CD4-positive, alpha-beta T cell treated with Interleukin-6 for 4 hours (primary cell): ENCODE measurements around the gene BCAS3.
"Not testable (repeated sequence)": the region's sequence is repeated elsewhere in the genome, so short reads cannot be mapped to it uniquely, and the experiment has no call there.

Source experiments
- DNase-seq: peaks from one replicate; pipeline ENCODE4 v3.0.0-alpha.2; 2020; ENCODE audit warnings: mixed read lengths

BCAS3 gene

DNA sequence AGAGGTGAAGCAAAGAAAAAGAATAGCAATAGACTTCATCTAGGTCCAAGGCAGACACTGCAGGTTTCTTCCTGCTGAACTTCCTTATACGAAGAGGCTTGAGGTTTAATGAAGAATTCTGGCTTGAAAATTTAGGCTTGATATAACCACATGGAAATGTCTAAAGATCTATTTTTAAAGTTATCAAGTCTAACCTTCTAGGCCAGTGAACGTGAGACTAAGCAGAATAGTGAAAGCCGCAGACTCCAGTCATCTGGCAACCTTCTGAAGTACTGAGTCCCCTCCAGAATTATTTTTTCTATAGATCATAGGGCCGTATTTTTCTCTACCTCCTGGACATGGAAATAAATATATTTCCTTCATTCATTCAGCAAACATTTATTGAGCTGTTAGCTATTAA lies 333.6 kb downstream of the BCAS3 start:
- no peak for DNase-seq

- no peak for DNase-seq
These were observed 338.3 kb downstream of the BCAS3 start for GRCh38 chr17:61015966-61016365.

DNA sequence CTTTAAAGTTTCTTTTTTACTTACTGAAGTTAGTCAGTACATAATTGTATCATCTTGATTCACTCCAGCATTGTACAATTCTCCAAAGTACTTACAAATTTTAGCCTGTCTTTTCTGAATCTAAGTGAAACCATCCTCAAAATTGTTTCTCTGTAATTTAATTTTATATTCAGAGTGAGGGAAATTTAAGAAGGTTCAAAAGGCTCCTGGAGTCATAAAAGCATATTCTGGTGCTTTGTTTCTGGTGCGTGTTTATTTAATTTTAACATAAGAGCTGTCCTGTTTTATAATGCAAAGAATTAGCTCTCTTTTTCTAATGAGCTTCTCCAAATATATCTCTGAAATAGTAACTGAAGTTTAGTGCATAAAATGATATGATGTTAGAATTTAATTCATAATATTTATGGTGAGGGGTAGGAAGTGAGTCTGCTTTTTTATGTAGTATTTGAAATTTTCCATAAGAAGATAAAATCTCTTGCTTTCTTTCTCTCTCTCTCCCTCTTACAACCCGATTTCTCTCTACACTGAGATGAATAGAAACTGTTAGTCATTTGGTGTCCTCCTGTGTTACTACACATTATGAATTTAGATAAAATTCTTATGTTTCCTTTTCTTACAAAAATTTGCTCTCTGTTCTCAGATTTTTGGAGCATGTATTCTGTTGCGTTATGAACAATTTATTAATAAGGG lies 339.8 kb downstream of the BCAS3 start:
- no peak for DNase-seq

- no peak for DNase-seq
These were observed 341.3 kb downstream of the BCAS3 start for GRCh38 chr17:61018938-61019337.

GRCh38 chr17:61023996-61024395 lies 346.3 kb downstream of the BCAS3 start:
- no peak for DNase-seq

DNA sequence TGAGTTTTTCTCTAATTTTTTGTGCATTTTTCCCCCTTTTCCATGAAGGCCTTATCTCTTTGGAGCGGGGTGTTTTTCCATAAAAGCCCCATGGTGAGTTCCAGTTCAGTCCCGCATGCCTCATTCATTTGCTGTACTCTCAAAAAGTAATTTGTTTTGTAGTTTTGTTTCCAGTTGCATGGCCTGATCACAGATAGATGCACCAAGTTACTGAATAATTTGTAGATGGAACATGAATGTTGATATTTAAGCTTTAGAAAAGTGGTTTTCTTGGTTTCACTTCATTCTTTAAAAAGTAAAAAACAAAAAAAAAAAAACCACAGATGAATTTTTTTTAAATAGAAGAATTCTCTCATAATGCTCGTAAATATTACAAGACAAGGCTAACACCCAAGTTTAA lies 349.2 kb downstream of the BCAS3 start:
- no peak for DNase-seq

DNA sequence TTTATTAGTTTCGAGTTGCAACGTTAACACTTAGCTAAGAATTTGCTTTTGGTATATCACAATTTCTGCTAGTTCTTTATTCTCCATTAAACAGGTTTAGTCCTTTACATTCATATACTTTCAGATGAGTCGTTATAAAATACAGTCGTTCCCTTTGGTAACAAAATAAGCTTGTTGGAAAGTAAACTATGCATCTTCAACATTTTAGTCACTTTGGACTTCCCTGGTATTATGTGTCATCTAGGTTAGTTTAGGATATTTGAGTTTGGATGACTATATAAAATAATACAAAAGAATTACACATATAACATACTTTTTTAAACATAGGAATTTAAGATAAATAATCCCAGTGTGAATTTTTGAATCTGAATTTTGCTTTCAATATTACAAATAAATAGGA lies 351.5 kb downstream of the BCAS3 start:
- no peak for DNase-seq

- DNase-seq, result no peak
These were observed 363.0 kb downstream of the BCAS3 start for GRCh38 chr17:61040666-61041065.

GRCh38 chr17:61042348-61042747 lies 364.7 kb downstream of the BCAS3 start:
- not testable (repeated sequence) for DNase-seq

- no peak for DNase-seq
These were observed 369.9 kb downstream of the BCAS3 start for GRCh38 chr17:61047515-61047914.

DNA sequence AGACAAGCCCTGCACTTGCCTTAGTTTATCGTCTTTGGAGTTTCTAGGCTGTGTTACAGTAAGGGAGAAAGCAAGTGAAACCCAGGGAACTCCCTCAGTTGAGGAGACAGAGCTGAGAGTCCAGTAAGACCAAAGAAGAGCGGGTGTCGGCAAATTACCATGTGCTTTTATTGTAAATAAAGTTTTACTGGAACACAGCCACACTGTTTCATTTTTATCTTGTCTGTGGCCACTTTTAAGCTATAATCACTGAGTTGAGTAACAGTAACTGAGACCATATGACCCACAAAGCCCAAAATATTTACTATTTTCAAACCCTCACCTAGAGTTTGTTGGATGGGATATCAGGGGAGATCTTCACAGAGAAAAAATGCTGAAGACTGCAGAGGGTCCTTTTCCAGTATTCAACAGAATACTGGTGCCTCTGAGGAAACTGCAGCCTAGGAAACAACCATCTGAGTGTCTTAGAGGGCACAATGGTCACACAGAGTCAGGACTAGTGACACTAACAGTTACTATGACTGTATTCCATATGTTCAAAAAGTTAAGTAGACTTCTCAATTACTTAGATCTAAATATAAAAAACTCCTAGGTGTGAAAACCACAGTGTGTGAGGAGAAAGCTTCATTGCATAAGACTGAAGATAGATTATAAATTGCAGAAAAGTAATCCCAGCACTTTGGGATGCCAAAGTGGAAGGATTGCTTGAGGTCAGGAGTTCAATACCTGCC lies 370.9 kb downstream of the BCAS3 start:
- no peak for DNase-seq

DNA sequence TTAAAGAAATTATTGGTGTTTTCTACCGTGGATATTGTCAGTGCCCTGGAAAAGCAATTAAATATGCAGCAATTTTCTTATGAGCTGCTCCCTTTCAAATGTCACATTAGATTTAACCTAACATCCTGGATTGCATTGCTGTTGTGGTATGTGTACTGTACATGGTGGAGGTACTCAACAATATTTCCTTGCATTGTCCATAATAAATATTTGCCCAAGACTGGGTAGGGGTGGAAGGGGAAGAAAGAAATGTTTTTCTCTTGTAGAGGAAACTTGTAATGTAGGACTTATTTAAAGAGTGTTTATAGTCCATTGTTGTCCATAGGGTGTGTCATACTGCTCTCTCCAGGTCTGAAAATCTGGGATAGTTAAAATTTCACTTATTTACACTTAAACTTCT lies 375.8 kb downstream of the BCAS3 start:
- DNase-seq, result no peak

DNA sequence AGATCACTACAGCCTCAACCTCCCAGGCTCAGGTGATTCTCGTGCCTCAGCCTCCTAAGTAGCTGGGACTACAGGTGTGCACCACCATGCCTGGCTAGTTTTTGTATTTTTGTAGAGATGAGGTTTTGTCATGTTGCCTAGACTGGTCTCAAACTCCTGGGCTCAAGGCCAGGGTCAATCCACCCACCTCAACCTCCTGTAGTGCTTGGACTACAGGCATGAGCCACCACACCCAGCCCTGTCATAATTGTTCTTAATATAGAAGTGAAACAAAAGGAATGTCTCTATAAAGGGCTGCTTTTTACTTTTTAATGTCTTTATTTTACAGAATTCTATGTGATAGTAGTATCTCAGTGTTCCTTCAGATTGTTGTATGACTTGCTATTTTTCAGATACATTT lies 376.8 kb downstream of the BCAS3 start:
- DNase-seq, result no peak

- no peak for DNase-seq
These were observed 379.6 kb downstream of the BCAS3 start for GRCh38 chr17:61057257-61057656.

DNA sequence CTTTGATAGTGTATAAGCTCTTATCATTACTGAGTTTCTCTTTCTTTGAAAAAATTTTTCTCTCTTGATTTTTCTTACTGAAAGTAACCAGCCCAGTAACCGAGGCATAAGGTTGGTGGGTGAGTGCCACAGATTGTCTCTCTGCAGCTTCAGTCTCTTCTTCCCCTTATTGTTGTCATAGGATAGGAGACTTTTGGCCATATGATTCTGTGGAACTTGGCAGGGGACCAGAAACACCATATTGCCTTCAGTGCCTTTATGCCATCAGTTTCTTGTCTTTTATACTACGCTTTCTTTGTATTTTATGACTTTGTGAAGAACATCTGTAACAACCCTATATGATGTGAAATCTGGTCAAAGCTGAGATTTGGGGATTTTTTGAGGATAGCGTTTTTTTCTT lies 380.4 kb downstream of the BCAS3 start:
- no peak for DNase-seq

DNA sequence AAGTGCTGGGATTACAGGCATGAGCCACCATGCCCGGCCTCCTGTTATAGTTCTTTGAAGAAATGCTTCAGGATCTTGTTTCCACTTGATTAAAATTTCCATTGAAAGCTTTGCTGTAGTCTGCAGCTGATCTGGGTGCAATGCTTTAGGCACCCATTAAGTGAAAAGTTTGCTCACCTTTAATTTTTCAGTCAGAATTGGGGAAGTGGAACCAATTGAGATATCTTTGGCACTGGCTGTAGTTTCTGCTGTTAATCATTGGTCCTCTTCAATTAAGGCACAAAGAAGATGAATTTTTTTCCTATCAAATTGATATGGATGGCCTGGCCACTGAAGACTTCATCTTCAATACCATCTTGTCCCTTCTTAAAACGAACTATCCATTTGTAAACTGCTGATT lies 385.9 kb downstream of the BCAS3 start:
- DNase-seq, result no peak

DNA sequence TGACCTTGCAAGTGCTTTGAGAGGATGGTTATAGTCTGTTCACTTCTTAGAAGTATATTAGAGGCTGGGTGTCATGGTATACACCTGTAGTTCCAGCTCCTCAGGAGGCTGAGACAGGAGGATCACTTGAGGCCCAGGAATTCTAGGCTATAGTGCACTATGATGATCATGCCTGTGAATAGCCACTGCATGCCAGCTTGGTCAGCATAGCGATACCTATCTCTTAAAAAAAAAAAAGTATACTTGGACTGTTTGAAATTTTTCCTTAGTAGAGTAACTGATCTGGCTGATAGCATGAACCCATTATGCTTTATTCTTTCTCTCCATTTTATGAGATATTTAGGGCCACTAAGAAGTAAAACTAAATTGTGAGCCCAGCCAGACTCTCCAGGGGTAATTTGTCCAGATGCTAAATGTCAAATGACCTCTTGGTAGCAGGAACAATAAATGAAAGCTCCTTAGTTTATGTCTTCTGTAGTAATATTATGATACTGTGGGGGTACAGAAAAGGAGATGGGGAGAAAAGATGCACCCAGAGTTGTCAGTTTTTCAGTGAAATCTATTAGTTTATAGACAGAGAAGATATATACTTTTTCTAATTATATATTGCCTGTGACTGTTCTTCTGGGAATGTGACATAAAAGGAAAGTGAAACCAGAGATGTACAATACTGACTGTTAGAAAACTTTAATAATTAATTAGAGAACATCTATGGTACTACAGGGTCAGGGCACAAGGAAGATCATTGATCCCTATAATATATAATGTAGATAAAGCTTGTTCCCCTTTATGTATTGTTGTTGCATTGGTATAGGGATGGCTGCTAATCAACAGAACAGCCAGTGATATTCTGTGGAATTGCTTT lies 386.7 kb downstream of the BCAS3 start:
- DNase-seq, result no peak

- DNase-seq, result no peak
These were observed 387.7 kb downstream of the BCAS3 start for GRCh38 chr17:61065263-61065773.

GRCh38 chr17:61066062-61066461 lies 388.4 kb downstream of the BCAS3 start:
- no peak for DNase-seq

GRCh38 chr17:61070649-61071048 lies 393.0 kb downstream of the BCAS3 start:
- DNase-seq, result no peak

GRCh38 chr17:61072648-61073047 lies 395.0 kb downstream of the BCAS3 start:
- no peak for DNase-seq

DNA sequence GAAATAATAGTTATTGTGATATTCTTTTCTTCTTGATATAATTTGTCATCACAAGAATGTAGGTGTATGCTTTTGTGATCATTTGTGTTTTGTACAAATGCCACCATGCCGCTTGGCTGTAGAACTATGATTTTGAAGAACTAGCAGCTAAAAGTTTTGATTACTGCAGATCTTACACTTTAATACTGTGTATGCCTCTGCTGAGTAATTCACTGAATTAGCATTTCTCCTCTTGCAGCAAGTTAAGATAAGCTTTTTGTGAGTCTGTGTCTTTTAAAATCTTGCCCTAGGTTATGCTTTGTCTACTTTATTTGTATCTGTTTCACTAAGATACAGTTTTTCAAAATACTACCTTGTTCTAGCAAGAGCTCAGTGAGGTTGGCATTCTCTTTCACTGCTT lies 395.5 kb downstream of the BCAS3 start:
- DNase-seq, result no peak

- no peak for DNase-seq
These were observed 396.3 kb downstream of the BCAS3 start for GRCh38 chr17:61073799-61074513.
